AG04450 (cell line): Measurements from ENCODE around the gene LILRA5. TPM values are rescaled to one million over a fixed set of nuclear protein-coding genes. Genes with fewer than 3 reads are reported as not detected.
"Not testable (repeated sequence)": the region's sequence is repeated elsewhere in the genome, so short reads cannot be mapped to it uniquely, and the experiment has no call there.

ENCODE experiments used
- CTCF ChIA-PET: fragments of 300-600, 350-600 bp; formaldehyde crosslinking; extraction: SDS; loops from one replicate; lab custom pipeline; 2022; ENCODE audit warnings: antibody characterized with exemption, inconsistent platforms; lab: Charles Lee
- POLR2A ChIA-PET: fragments of 350-600 bp; formaldehyde crosslinking; extraction: SDS; loops from one replicate; lab custom pipeline; 2021; ENCODE audit warnings: antibody characterized with exemption, inconsistent platforms; lab: Yijun Ruan, JAX
- DNase-seq: peaks from one replicate; pipeline ENCODE4 v3.0.0-alpha.2; 2011; ENCODE audit warnings: low read depth, low spot score
- H3K27ac ChIP-seq: one replicate; pipeline ENCODE4 v1.5.1; 2012; ENCODE audit warnings: low read depth, low read length, control low read depth
- H3K27me3 ChIP-seq: one replicate; pipeline ENCODE4 v1.6.0; 2012; ENCODE audit warnings: low read length; ENCODE audit not compliant: control insufficient read depth, insufficient read depth
- H3K4me3 ChIP-seq: 2 replicates; pipeline ENCODE4 v1.5.1; 2011; ENCODE audit warnings: mild to moderate bottlenecking, low read depth, low read length, control low read depth
- H3K9me3 ChIP-seq: 2 replicates; pipeline ENCODE4 v1.5.1; 2012; ENCODE audit warnings: low read length; ENCODE audit not compliant: control insufficient read depth, insufficient read depth
- CTCF ChIP-seq: IDR thresholded peaks from 2 replicates; pipeline ENCODE4 v1.5.1; 2011; ENCODE audit warnings: low read depth, low read length, control low read depth, inconsistent platforms
- polyA plus RNA-seq: library from polyadenylated mRNA; depleted of rRNA; stranded (reverse); fragments of >200 nt; gene quantifications from 2 replicates; pipeline ENCODE4 v1.2.3, GENCODE V29; 2011

LILRA5 gene
- polyA plus RNA-seq, 1 experiment, result not detected

- ChIA-PET POLR2A (interaction anchor here (0.7 kb wide), 1 partner anchor 142 kb away, joined by 3 read pairs; no protein-coding TSS in a partner anchor), CTCF (interaction anchor here (1.5 kb wide), 1 partner anchor 10 kb away, joined by 6 read pairs; no protein-coding TSS in a partner anchor)
- Histone ChIP-seq H3K9me3 (no peaks in the 10 kb centered on the region; the same call in 1 of the 2 replicates), H3K4me3 (no peak overlapping the region), H3K27ac (no peak overlapping the region), H3K27me3 (no peaks in the 10 kb centered on the region)
- no peak for DNase-seq
- TF ChIP-seq CTCF, result no peak
These were observed 20.8 kb upstream of the LILRA5 start for GRCh38 chr19:54333586-54334298.

- ChIA-PET CTCF (no interaction called here), POLR2A (no interaction called here)
- no peak for TF ChIP-seq CTCF
- Histone ChIP-seq H3K9me3 (no peaks in the 10 kb centered on the region; the same call in 1 of the 2 replicates), H3K27ac (no peak overlapping the region), H3K27me3 (no peaks in the 10 kb centered on the region), H3K4me3 (no peak overlapping the region)
- no peak for DNase-seq
These were observed 19.2 kb upstream of the LILRA5 start for GRCh38 chr19:54332149-54332548.

GRCh38 chr19:54331626-54332025 lies 18.7 kb upstream of the LILRA5 start:
- TF ChIP-seq CTCF, result no peak
- DNase-seq, result no peak
- H3K9me3 ChIP-seq, result no peaks in the 10 kb centered on the region; the same call in 1 of the 2 replicates
- CTCF ChIA-PET, result no interaction called here
- H3K27ac ChIP-seq, result no peak overlapping the region
- POLR2A ChIA-PET, result no interaction called here
- H3K4me3 ChIP-seq, result no peak overlapping the region
- H3K27me3 ChIP-seq, result no peaks in the 10 kb centered on the region

GRCh38 chr19:54329476-54330165 lies 16.7 kb upstream of the LILRA5 start:
- ChIA-PET POLR2A (no interaction called here), CTCF (no interaction called here)
- no peak for TF ChIP-seq CTCF
- Histone ChIP-seq H3K27me3 (no peaks in the 10 kb centered on the region), H3K4me3 (no peak overlapping the region), H3K27ac (no peak overlapping the region), H3K9me3 (no peaks in the 10 kb centered on the region; the same call in 1 of the 2 replicates)
- no peak for DNase-seq

- H3K4me3 ChIP-seq, H3K27me3 ChIP-seq, H3K9me3 ChIP-seq, DNase-seq, H3K27ac ChIP-seq, POLR2A ChIA-PET, CTCF ChIA-PET: not testable (repeated sequence)
These were observed 15.8 kb upstream of the LILRA5 start for GRCh38 chr19:54328781-54329180.
